DND-41 (cell line): ENCODE data around the gene KHSRP.

Experiments
- ATAC-seq: fragments of 200-7000 bp; cut with Tn5 transposase; 3 replicates; pipeline ENCODE4 v1.9.1; 2021; ENCODE audit warnings: low read depth; ENCODE audit not compliant: insufficient read depth
- DNase-seq: peaks from one replicate; pipeline ENCODE4 v3.0.0-alpha.2; 2020
- H2AFZ ChIP-seq: 2 replicates; pipeline ENCODE4 v1.6.0; 2012; ENCODE audit warnings: low read depth, low read length
- H3K27ac ChIP-seq: 2 replicates; pipeline ENCODE4 v1.5.1; 2012; ENCODE audit warnings: low read length, inconsistent platforms
- H3K27me3 ChIP-seq: fragments of 200-600 bp; sonication (generic); 2 replicates; pipeline ENCODE4 v1.6.0; 2012; ENCODE audit warnings: low read length, mild to moderate bottlenecking, inconsistent platforms; ENCODE audit not compliant: insufficient read depth, poor library complexity
- H3K36me3 ChIP-seq: 2 replicates; pipeline ENCODE4 v1.5.1; 2012; ENCODE audit warnings: low read length, inconsistent platforms; ENCODE audit not compliant: insufficient read depth
- H3K4me1 ChIP-seq: 2 replicates; pipeline ENCODE4 v1.5.1; 2012; ENCODE audit warnings: mild to moderate bottlenecking, low read length; ENCODE audit not compliant: insufficient read depth
- H3K4me2 ChIP-seq: 2 replicates; pipeline ENCODE4 v1.6.0; 2012; ENCODE audit warnings: mild to moderate bottlenecking, moderate library complexity, low read length, inconsistent platforms; ENCODE audit not compliant: insufficient read depth
- H3K4me3 ChIP-seq, 2 experiments: fragments of 200-600 bp in 1 of 2; shearing (Covaris generic) in 1 of 2; 2 replicates each; pipeline ENCODE4 v1.5.1; 2012 to 2016; ENCODE audit warnings: inconsistent platforms in 2 of 2, low read length in 2 of 2, mild to moderate bottlenecking in 2 of 2, low read depth in 1 of 2, moderate library complexity in 1 of 2
- H3K79me2 ChIP-seq: 2 replicates; pipeline ENCODE4 v1.6.0; 2012; ENCODE audit warnings: low read length, inconsistent platforms; ENCODE audit not compliant: insufficient read depth
- H3K9ac ChIP-seq: 2 replicates; pipeline ENCODE4 v1.6.0; 2012; ENCODE audit warnings: low read depth, mild to moderate bottlenecking, inconsistent platforms, low read length, moderate library complexity
- H3K9me3 ChIP-seq: 2 replicates; pipeline ENCODE4 v1.5.1; 2012; ENCODE audit warnings: low read length, moderate library complexity, mild to moderate bottlenecking, inconsistent platforms; ENCODE audit not compliant: insufficient read depth, severe bottlenecking
- H4K20me1 ChIP-seq: 2 replicates; pipeline ENCODE4 v1.6.0; 2012; ENCODE audit warnings: low read length; ENCODE audit not compliant: insufficient read depth
- CTCF ChIP-seq: IDR thresholded peaks from 2 replicates; pipeline ENCODE4 v1.5.1; 2012; ENCODE audit warnings: borderline replicate concordance, low read length, moderate library complexity, mild to moderate bottlenecking; ENCODE audit not compliant: poor library complexity, severe bottlenecking; ENCODE audit errors: extremely low read depth
- EZH2 ChIP-seq: IDR thresholded peaks from 3 replicates; pipeline ENCODE4 v1.6.1; 2012; ENCODE audit warnings: borderline replicate concordance, low read depth, mild to moderate bottlenecking, moderate library complexity, low read length, inconsistent platforms; ENCODE audit not compliant: severe bottlenecking

The KHSRP gene

DNA sequence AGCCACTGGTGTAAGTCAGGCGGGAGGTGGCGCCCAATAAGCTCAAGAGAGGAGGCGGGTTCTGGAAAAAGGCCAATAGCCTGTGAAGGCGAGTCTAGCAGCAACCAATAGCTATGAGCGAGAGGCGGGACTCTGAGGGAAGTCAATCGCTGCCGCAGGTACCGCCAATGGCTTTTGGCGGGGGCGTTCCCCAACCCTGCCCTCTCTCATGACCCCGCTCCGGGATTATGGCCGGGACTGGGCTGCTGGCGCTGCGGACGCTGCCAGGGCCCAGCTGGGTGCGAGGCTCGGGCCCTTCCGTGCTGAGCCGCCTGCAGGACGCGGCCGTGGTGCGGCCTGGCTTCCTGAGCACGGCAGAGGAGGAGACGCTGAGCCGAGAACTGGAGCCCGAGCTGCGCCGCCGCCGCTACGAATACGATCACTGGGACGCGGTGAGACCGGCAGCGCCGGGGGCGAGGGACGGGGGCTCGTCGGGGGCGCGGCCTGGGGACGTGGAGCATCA is 52.0 kb downstream of the KHSRP start, which contains the start of gene ALKBH7:
ALKBH7 (plus strand) TSS at position 201 of the 502 bp plus-strand sequence; CDS start at position 228, 27 bp downstream.
- ATAC-seq = peak; percentile 85
- Histone ChIP-seq H3K9ac (peak within 1 kb of the TSS; percentile 88), H3K36me3 (peaks cover 31% of the 10 kb centered on the region), H3K27ac (peak within 1 kb of the TSS; percentile 93), H3K79me2 (peaks cover 9% of the 10 kb centered on the region; the same call in 1 of the 2 replicates), H3K9me3 (no peaks in the 10 kb centered on the region), H3K27me3 (no peaks in the 10 kb centered on the region), H4K20me1 (no peaks in the 10 kb centered on the region; the same call in 1 of the 2 replicates), H3K4me3 (peak within 1 kb of the TSS; percentile 72 to 84), H3K4me1 (peaks cover 20% of the 10 kb centered on the region), H2AFZ (peak within 1 kb of the TSS; percentile 93), H3K4me2 (peak within 1 kb of the TSS; percentile 81)
- no peak for TF ChIP-seq EZH2
- no peak for TF ChIP-seq CTCF
- peak; percentile 99 for DNase-seq

GRCh38 chr19:6364353-6364752 is 60.3 kb downstream of the KHSRP start:
- no peaks in the 10 kb centered on the region; the same call in 1 of the 2 replicates for H4K20me1 ChIP-seq
- no peak for DNase-seq
- peaks cover 23% of the 10 kb centered on the region for H3K79me2 ChIP-seq
- no peaks in the 10 kb centered on the region for H3K9me3 ChIP-seq
- H3K27ac ChIP-seq = no peak overlapping the region
- no peak overlapping the region for H3K4me3 ChIP-seq
- no peak for ATAC-seq
- TF ChIP-seq EZH2 (no peak), CTCF (no peak)
- H3K4me2 ChIP-seq = peak overlapping the region; percentile 23; the same call in 1 of the 2 replicates
- no peak overlapping the region for H2AFZ ChIP-seq
- peaks cover 55% of the 10 kb centered on the region for H3K36me3 ChIP-seq
- no peak overlapping the region for H3K9ac ChIP-seq
- peaks cover 28% of the 10 kb centered on the region for H3K4me1 ChIP-seq
- H3K27me3 ChIP-seq = no peaks in the 10 kb centered on the region
